H9 (cell line): Measurements from ENCODE around the gene DOCK1. TPM values are rescaled to one million over a fixed set of nuclear protein-coding genes. Genes with fewer than 3 reads are reported as not detected.

ENCODE experiments used
- DNase-seq: peaks from one replicate; pipeline ENCODE4 v3.0.0-alpha.2; 2017
- H2AFZ ChIP-seq: one replicate; pipeline ENCODE4 v1.6.1; 2013; ENCODE audit warnings: mild to moderate bottlenecking, low read length, control low read depth, moderate library complexity
- H2AK5ac ChIP-seq: 2 replicates; pipeline ENCODE4 v1.6.1; 2013; ENCODE audit warnings: low read length, control low read depth, mixed read lengths; ENCODE audit not compliant: insufficient read length
- H2BK120ac ChIP-seq: one replicate; pipeline ENCODE4 v1.6.1; 2013; ENCODE audit warnings: low read depth, mild to moderate bottlenecking, low read length, control low read depth, inconsistent platforms; ENCODE audit not compliant: poor library complexity, severe bottlenecking
- H2BK12ac ChIP-seq: 2 replicates; pipeline ENCODE4 v1.6.1; 2013; ENCODE audit warnings: low read length, control low read depth, mixed read lengths, low read depth; ENCODE audit not compliant: insufficient read length
- H2BK15ac ChIP-seq: 2 replicates; pipeline ENCODE4 v1.6.1; 2013; ENCODE audit warnings: low read depth, low read length, control low read depth
- H2BK20ac ChIP-seq: one replicate; pipeline ENCODE4 v1.6.1; 2013; ENCODE audit warnings: low read depth, mild to moderate bottlenecking, low read length, control low read depth, inconsistent platforms; ENCODE audit not compliant: poor library complexity, severe bottlenecking
- H2BK5ac ChIP-seq: 2 replicates; pipeline ENCODE4 v1.6.1; 2013; ENCODE audit warnings: low read length, control low read depth, mixed read lengths; ENCODE audit not compliant: insufficient read length
- H3K14ac ChIP-seq: 2 replicates; pipeline ENCODE4 v1.6.1; 2013; ENCODE audit warnings: low read length, control low read depth; ENCODE audit not compliant: insufficient read depth
- H3K18ac ChIP-seq: 2 replicates; pipeline ENCODE4 v1.6.1; 2013; ENCODE audit warnings: low read depth, mild to moderate bottlenecking, mixed read lengths, low read length, control low read depth; ENCODE audit not compliant: insufficient read length
- H3K23ac ChIP-seq: 2 replicates; pipeline ENCODE4 v1.6.1; 2013; ENCODE audit warnings: low read length, control low read depth, mixed read lengths, low read depth; ENCODE audit not compliant: insufficient read length
- H3K23me2 ChIP-seq: 2 replicates; pipeline ENCODE4 v1.6.1; 2013; ENCODE audit warnings: low read depth, mild to moderate bottlenecking, mixed read lengths, low read length, control low read depth; ENCODE audit not compliant: insufficient read length, poor library complexity, severe bottlenecking
- H3K27ac ChIP-seq: 2 replicates; pipeline ENCODE4 v1.5.1; 2013; ENCODE audit warnings: low read length, control low read depth, mixed read lengths, low read depth; ENCODE audit not compliant: insufficient read length
- H3K27me3 ChIP-seq: 2 replicates; pipeline ENCODE4 v1.6.1; 2013; ENCODE audit warnings: low read length, control low read depth, inconsistent platforms; ENCODE audit not compliant: insufficient read depth
- H3K4ac ChIP-seq: 2 replicates; pipeline ENCODE4 v1.6.1; 2013; ENCODE audit warnings: low read depth, mild to moderate bottlenecking, control low read depth, inconsistent platforms, low read length, moderate library complexity
- H3K4me1 ChIP-seq: 2 replicates; pipeline ENCODE4 v1.6.1; 2013; ENCODE audit warnings: low read length, control low read depth, inconsistent platforms; ENCODE audit not compliant: insufficient read depth
- H3K4me2 ChIP-seq: 2 replicates; pipeline ENCODE4 v1.6.1; 2013; ENCODE audit warnings: low read length, control low read depth, mixed read lengths; ENCODE audit not compliant: insufficient read length, insufficient read depth
- H3K56ac ChIP-seq: 2 replicates; pipeline ENCODE4 v1.6.1; 2013; ENCODE audit warnings: low read depth, mild to moderate bottlenecking, mixed read lengths, low read length, control low read depth; ENCODE audit not compliant: insufficient read length
- H3K79me1 ChIP-seq: 2 replicates; pipeline ENCODE4 v1.6.1; 2013; ENCODE audit warnings: low read depth, mild to moderate bottlenecking, moderate library complexity, low read length, control low read depth, inconsistent platforms; ENCODE audit not compliant: insufficient read depth, poor library complexity, severe bottlenecking
- H3K79me2 ChIP-seq: 2 replicates; pipeline ENCODE4 v1.6.1; 2013; ENCODE audit warnings: low read length, control low read depth, inconsistent platforms; ENCODE audit not compliant: insufficient read depth
- H3K9ac ChIP-seq: 2 replicates; pipeline ENCODE4 v1.6.1; 2013; ENCODE audit warnings: low read length, control low read depth, mixed read lengths; ENCODE audit not compliant: insufficient read length; ENCODE audit errors: extremely low read depth
- H3K9me3 ChIP-seq: one replicate; pipeline ENCODE4 v1.6.1; 2013; ENCODE audit warnings: low read depth, low read length, inconsistent platforms; ENCODE audit not compliant: control insufficient read depth
- H3T11ph ChIP-seq: one replicate; pipeline ENCODE4 v1.6.1; 2013; ENCODE audit warnings: mild to moderate bottlenecking, low read length, control low read depth, inconsistent platforms
- H4K20me1 ChIP-seq: one replicate; pipeline ENCODE4 v1.6.1; 2013; ENCODE audit not compliant: control insufficient read depth, insufficient read length, insufficient read depth
- H4K5ac ChIP-seq: 2 replicates; pipeline ENCODE4 v1.6.1; 2013; ENCODE audit warnings: low read depth, mild to moderate bottlenecking, mixed read lengths, low read length, control low read depth; ENCODE audit not compliant: insufficient read length
- H4K8ac ChIP-seq: replicated peaks from 2 replicates; pipeline ENCODE4 v1.6.1; 2013; ENCODE audit warnings: low read length, control low read depth, mixed read lengths, low read depth; ENCODE audit not compliant: insufficient read length
- H4K91ac ChIP-seq: 2 replicates; pipeline ENCODE4 v1.6.1; 2013; ENCODE audit warnings: low read depth, mild to moderate bottlenecking, moderate library complexity, mixed read lengths, low read length, control low read depth; ENCODE audit not compliant: insufficient read length
- H3K27ac Mint-ChIP-seq, 3 experiments: 2 replicates in 2 of 3; 3 replicates in 1 of 3; pipeline ENCODE4 v1.8.0; 2020 to 2021; ENCODE audit warnings: mixed read lengths in 3 of 3, mild to moderate bottlenecking in 1 of 3, moderate library complexity in 1 of 3
- H3K27me3 Mint-ChIP-seq: 2 replicates; pipeline ENCODE4 v1.8.0; 2021; ENCODE audit warnings: low read depth, mild to moderate bottlenecking, moderate library complexity, mixed read lengths
- H3K36me3 Mint-ChIP-seq, 3 experiments: 2 replicates in 2 of 3; 3 replicates in 1 of 3; pipeline ENCODE4 v1.8.0; 2020 to 2021; ENCODE audit warnings: low read depth in 3 of 3, mixed read lengths in 3 of 3; ENCODE audit not compliant: insufficient read depth in 1 of 3
- H3K4me1 Mint-ChIP-seq, 2 experiments: 2 replicates each; pipeline ENCODE4 v1.8.0; 2020; ENCODE audit warnings: mixed read lengths in 2 of 2
- H3K4me3 Mint-ChIP-seq, 2 experiments: 2 replicates in 1 of 2; 3 replicates in 1 of 2; pipeline ENCODE4 v1.8.0; 2020 to 2021; ENCODE audit warnings: mild to moderate bottlenecking in 2 of 2, mixed read lengths in 2 of 2, moderate library complexity in 1 of 2
- H3K9me3 Mint-ChIP-seq, 2 experiments: 2 replicates in 1 of 2; 3 replicates in 1 of 2; pipeline ENCODE4 v1.8.0; 2020; ENCODE audit warnings: mild to moderate bottlenecking in 2 of 2, mixed read lengths in 2 of 2, moderate library complexity in 1 of 2
- CTCF ChIP-seq: fragments of 200-600 bp; sonication (generic); conservative IDR thresholded peaks from 3 replicates; pipeline ENCODE4 v1.8.0; 2021; ENCODE audit warnings: antibody characterized with exemption, mild to moderate bottlenecking
- whole genome bisulfite sequencing: extraction: QIAGEN DNeasy Blood & Tissue Kit; methylation state at CpG from one replicate; pipeline ENCODE4 v1.1.7; 2013; ENCODE audit warnings: missing lambda C conversion rate, low lambda C conversion rate, mixed read lengths; ENCODE audit not compliant: insufficient read length; ENCODE audit errors: extremely low coverage; 5-methylcytosine and 5-hydroxymethylcytosine counted together
- total RNA-seq: library from RNA; stranded (reverse); gene quantifications from 2 replicates; pipeline ENCODE4 v1.2.1, GENCODE V29; 2021

DOCK1 gene
- total RNA-seq, 1 experiment from 2014 or later, result 57.0 TPM

GRCh38 chr10:127020260-127020659 lies 115.0 kb downstream of the DOCK1 start:
- Histone ChIP-seq H4K20me1 (no peaks in the 10 kb centered on the region), H4K91ac (no peak overlapping the region), H2BK20ac (no peak overlapping the region), H3K9me3 (no peaks in the 10 kb centered on the region), H2BK15ac (no peak overlapping the region), H4K5ac (no peak overlapping the region), H2BK5ac (no peak overlapping the region), H3K56ac (no peak overlapping the region), H3K27me3 (no peaks in the 10 kb centered on the region), H3K9ac (no peak overlapping the region), H3K27ac (no peak overlapping the region), H3K18ac (no peak overlapping the region), H3K23ac (no peak overlapping the region), H3K23me2 (no peaks in the 10 kb centered on the region), H4K8ac (no peak overlapping the region), H2BK120ac (no peak overlapping the region), H3K14ac (no peak overlapping the region), H2AK5ac (no peak overlapping the region), H2BK12ac (no peak overlapping the region), H3K4ac (no peak overlapping the region), H3K4me1 (no peaks in the 10 kb centered on the region), H3K79me1 (no peaks in the 10 kb centered on the region), H3T11ph (no peak overlapping the region), H3K79me2 (no peaks in the 10 kb centered on the region; the same call in 1 of the 2 replicates), H3K4me2 (no peak overlapping the region), H2AFZ (no peak overlapping the region)
- no peak overlapping the region for H3K27ac Mint-ChIP-seq
- no peak overlapping the region for H3K4me3 Mint-ChIP-seq
- H3K9me3 Mint-ChIP-seq, result no peaks in the 10 kb centered on the region
- no peak for TF ChIP-seq CTCF
- no peaks in the 10 kb centered on the region for H3K4me1 Mint-ChIP-seq
- DNase-seq, result no peak
- H3K36me3 Mint-ChIP-seq, result peaks cover 14 to 39% (median 25%) of the 10 kb centered on the region in 3 experiments
- H3K27me3 Mint-ChIP-seq, result no peaks in the 10 kb centered on the region
- no CpG with 5 or more reads among the region's 3 CpGs for WGBS
